IMR-90 (cell line): ENCODE results near the gene LGSN.

Experiments used
- BHLHE40 ChIP-seq: fragments of 150-350 bp; IDR thresholded peaks from 2 replicates; pipeline ENCODE4 v1.6.1; 2016; ENCODE audit warnings: mild to moderate bottlenecking, low read depth, low read length
- CEBPB ChIP-seq: IDR thresholded peaks from 2 replicates; pipeline ENCODE4 v1.6.1; 2012; ENCODE audit warnings: low read depth, low read length, improper control_type of control experiment
- CTCF ChIP-seq: conservative IDR thresholded peaks from 2 replicates; pipeline ENCODE4 v1.5.1; 2012; ENCODE audit warnings: mild to moderate bottlenecking, low read depth, low read length, improper control_type of control experiment
- FOS ChIP-seq: fragments of 150-350 bp; IDR thresholded peaks from 2 replicates; pipeline ENCODE4 v1.6.1; 2016; ENCODE audit warnings: low read depth, low read length
- MAZ ChIP-seq: IDR thresholded peaks from 2 replicates; pipeline ENCODE4 v1.6.1; 2012; ENCODE audit warnings: low read depth, mild to moderate bottlenecking, low read length, improper control_type of control experiment, moderate library complexity, borderline replicate concordance
- MXI1 ChIP-seq: IDR thresholded peaks from 2 replicates; pipeline ENCODE4 v1.6.1; 2012; ENCODE audit warnings: low read depth, mild to moderate bottlenecking, low read length, moderate library complexity, borderline replicate concordance
- NFE2L2 ChIP-seq: fragments of 150-350 bp; IDR thresholded peaks from 2 replicates; pipeline ENCODE4 v1.6.1; 2016; ENCODE audit warnings: low read depth, mild to moderate bottlenecking, low read length
- POLR2A ChIP-seq: IDR thresholded peaks from 2 replicates; pipeline ENCODE4 v1.6.1; 2012; ENCODE audit warnings: mild to moderate bottlenecking, low read depth, low read length
- RAD21 ChIP-seq: IDR thresholded peaks from 2 replicates; pipeline ENCODE4 v1.6.1; 2012; ENCODE audit warnings: low read length, improper control_type of control experiment
- RFX5 ChIP-seq: IDR thresholded peaks from 2 replicates; pipeline ENCODE4 v1.8.0; 2012; ENCODE audit warnings: low read depth, mild to moderate bottlenecking, low read length, moderate library complexity
- TF ChIP-seq, protein P1 (sequence below): fragments of 150-350 bp; IDR thresholded peaks from 2 replicates; pipeline ENCODE4 v1.6.1; 2017; ENCODE audit warnings: mild to moderate bottlenecking, antibody characterized with exemption, low read length, low read depth

- TF ChIP-seq CTCF (no peak), FOS (no peak), POLR2A (no peak), RFX5 (no peak), MAZ (no peak), CEBPB (no peak), NFE2L2 (no peak), MXI1 (no peak), RAD21 (no peak), BHLHE40 (no peak)
- TF ChIP-seq, protein P1, sequence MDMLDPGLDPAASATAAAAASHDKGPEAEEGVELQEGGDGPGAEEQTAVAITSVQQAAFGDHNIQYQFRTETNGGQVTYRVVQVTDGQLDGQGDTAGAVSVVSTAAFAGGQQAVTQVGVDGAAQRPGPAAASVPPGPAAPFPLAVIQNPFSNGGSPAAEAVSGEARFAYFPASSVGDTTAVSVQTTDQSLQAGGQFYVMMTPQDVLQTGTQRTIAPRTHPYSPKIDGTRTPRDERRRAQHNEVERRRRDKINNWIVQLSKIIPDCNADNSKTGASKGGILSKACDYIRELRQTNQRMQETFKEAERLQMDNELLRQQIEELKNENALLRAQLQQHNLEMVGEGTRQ: no peak
Measured at GRCh38 chr6:63245909-63246308, 73.9 kb downstream of the LGSN start.
